Measurements from ENCODE around the gene ARHGAP9.

ARHGAP9 gene

GRCh38 chr12:57500213-57500612 lies 20.5 kb upstream of the ARHGAP9 start:
- H3K36me3 ChIP-seq (ENCODE audit: insufficient read depth, low read length), result peaks cover 67% of the 10 kb centered on the region; the same call in 1 of the 2 replicates
- no peaks in the 10 kb centered on the region for H3K9me2 ChIP-seq (replicated peaks; ENCODE audit: low read depth, low read length)
- H3K27me3 ChIP-seq (ENCODE audit: insufficient read depth, low read length, poor library complexity, severe bottlenecking), result no peaks in the 10 kb centered on the region
- no peak overlapping the region for H3K9ac ChIP-seq (ENCODE audit: low read depth, low read length, poor library complexity, severe bottlenecking)
- H3K79me2 ChIP-seq (ENCODE audit: insufficient read depth, low read length), result no peaks in the 10 kb centered on the region
- no peaks in the 10 kb centered on the region for H3K4me1 ChIP-seq (ENCODE audit: insufficient read depth, low read length, poor library complexity, severe bottlenecking)
- peaks cover 4% of the 10 kb centered on the region for H4K20me1 ChIP-seq (ENCODE audit: insufficient read depth, low read length, poor library complexity, severe bottlenecking)
- H2AFZ ChIP-seq (ENCODE audit: low read length), result no peak overlapping the region
- no peak overlapping the region for H3K4me3 ChIP-seq (ENCODE audit: low read length, poor library complexity, severe bottlenecking)
- H3K4me2 ChIP-seq (ENCODE audit: low read depth, low read length, poor library complexity, severe bottlenecking), result no peak overlapping the region
- H3K9me3 ChIP-seq (ENCODE audit: insufficient read depth, low read depth, low read length), result no peaks in the 10 kb centered on the region
- TF ChIP-seq CTCF (conservative IDR thresholded peaks at IDR 0.05; ENCODE audit: low read length) (no peak), EZH2phosphoT487 (IDR thresholded peaks at IDR 0.05; ENCODE audit: borderline replicate concordance) (no peak)
- no peaks in the 10 kb centered on the region for H3F3A ChIP-seq (ENCODE audit: low read depth)

DNA sequence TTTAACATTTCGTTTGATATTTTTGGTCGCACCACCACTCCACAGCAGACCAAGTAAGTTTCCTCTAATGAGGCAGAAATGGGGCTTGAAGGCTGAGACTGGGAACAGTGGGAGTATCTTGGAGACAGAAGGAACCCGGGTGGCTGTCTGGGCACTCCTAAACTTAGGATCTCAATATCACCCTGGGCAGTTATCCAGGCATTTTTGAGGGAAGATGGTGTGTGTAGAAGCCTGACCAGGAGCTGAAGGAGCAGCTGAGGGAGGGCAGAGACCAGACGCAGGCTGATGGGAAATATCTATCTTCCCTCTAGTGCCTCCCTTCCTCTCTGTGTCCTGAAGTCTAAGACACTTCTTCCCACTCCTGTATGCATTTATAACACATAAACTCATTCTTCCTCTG lies 18.9 kb upstream of the ARHGAP9 start:
- no peaks in the 10 kb centered on the region for H3K4me1 ChIP-seq (ENCODE audit: insufficient read depth, low read length, poor library complexity, severe bottlenecking)
- no peak overlapping the region for H3K4me2 ChIP-seq (ENCODE audit: low read depth, low read length, poor library complexity, severe bottlenecking)
- no peak overlapping the region for H2AFZ ChIP-seq (ENCODE audit: low read length)
- TF ChIP-seq EZH2phosphoT487 (IDR thresholded peaks at IDR 0.05; ENCODE audit: borderline replicate concordance) (no peak), CTCF (conservative IDR thresholded peaks at IDR 0.05; ENCODE audit: low read length) (no peak)
- no peak overlapping the region for H3K9ac ChIP-seq (ENCODE audit: low read depth, low read length, poor library complexity, severe bottlenecking)
- no peaks in the 10 kb centered on the region for H3F3A ChIP-seq (ENCODE audit: low read depth)
- H4K20me1 ChIP-seq (ENCODE audit: insufficient read depth, low read length, poor library complexity, severe bottlenecking), result peaks cover 4% of the 10 kb centered on the region
- no peaks in the 10 kb centered on the region for H3K27me3 ChIP-seq (ENCODE audit: insufficient read depth, low read length, poor library complexity, severe bottlenecking)
- no peaks in the 10 kb centered on the region for H3K9me2 ChIP-seq (replicated peaks; ENCODE audit: low read depth, low read length)
- H3K4me3 ChIP-seq (ENCODE audit: low read length, poor library complexity, severe bottlenecking), result no peak overlapping the region
- no peaks in the 10 kb centered on the region for H3K9me3 ChIP-seq (ENCODE audit: insufficient read depth, low read depth, low read length)
- peaks cover 52% of the 10 kb centered on the region; the same call in 1 of the 2 replicates for H3K36me3 ChIP-seq (ENCODE audit: insufficient read depth, low read length)
- H3K79me2 ChIP-seq (ENCODE audit: insufficient read depth, low read length), result no peaks in the 10 kb centered on the region

- Histone ChIP-seq H3F3A (ENCODE audit: low read depth) (no peaks in the 10 kb centered on the region), H3K27me3 (ENCODE audit: insufficient read depth, low read length, poor library complexity, severe bottlenecking) (no peaks in the 10 kb centered on the region), H3K4me3 (ENCODE audit: low read length, poor library complexity, severe bottlenecking) (no peak overlapping the region), H3K79me2 (ENCODE audit: insufficient read depth, low read length) (no peaks in the 10 kb centered on the region), H3K9ac (ENCODE audit: low read depth, low read length, poor library complexity, severe bottlenecking) (no peak overlapping the region), H3K9me2 (replicated peaks; ENCODE audit: low read depth, low read length) (no peaks in the 10 kb centered on the region), H4K20me1 (ENCODE audit: insufficient read depth, low read length, poor library complexity, severe bottlenecking) (peaks cover 4% of the 10 kb centered on the region), H3K4me2 (ENCODE audit: low read depth, low read length, poor library complexity, severe bottlenecking) (no peak overlapping the region), H2AFZ (ENCODE audit: low read length) (no peak overlapping the region), H3K9me3 (ENCODE audit: insufficient read depth, low read depth, low read length) (no peaks in the 10 kb centered on the region), H3K36me3 (ENCODE audit: insufficient read depth, low read length) (peaks cover 52% of the 10 kb centered on the region; the same call in 1 of the 2 replicates), H3K4me1 (ENCODE audit: insufficient read depth, low read length, poor library complexity, severe bottlenecking) (no peaks in the 10 kb centered on the region)
- TF ChIP-seq EZH2phosphoT487 (IDR thresholded peaks at IDR 0.05; ENCODE audit: borderline replicate concordance) (no peak), CTCF (conservative IDR thresholded peaks at IDR 0.05; ENCODE audit: low read length) (no peak)
These were observed 18.5 kb upstream of the ARHGAP9 start for GRCh38 chr12:57498132-57498502.

Measured in Loucy (cell line).